ENCODE measurements around the gene KCNE4. TPM values are rescaled to one million over a fixed set of nuclear protein-coding genes. Genes with fewer than 3 reads are reported as not detected.

KCNE4 gene
- total and polyA plus RNA-seq, 2 donors (not counting 1 experiment from before 2014, with no cell fraction given): not detected

DNA sequence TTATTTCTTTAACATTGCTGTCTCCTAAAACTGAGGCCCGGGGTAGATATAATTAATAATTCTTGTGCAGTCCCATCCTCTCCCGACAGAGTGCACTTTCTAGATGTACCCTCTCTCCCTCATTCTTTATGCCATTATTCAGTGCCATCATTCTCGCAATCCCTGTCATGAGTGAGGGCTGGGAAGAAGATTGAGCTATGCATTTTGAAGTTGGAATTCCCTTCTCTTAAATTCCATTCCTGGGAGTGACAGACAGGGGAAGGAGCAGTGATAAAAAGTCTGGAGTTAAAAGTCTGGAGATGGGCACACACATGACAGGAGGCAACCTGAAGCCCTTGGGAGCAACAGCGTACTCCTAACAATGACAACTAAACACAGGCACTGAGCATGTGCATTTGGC, 2.6 kb upstream of the KCNE4 start:
- peaks cover 16% of the 10 kb centered on the region for H3K27me3 Mint-ChIP-seq
- H3K36me3 ChIP-seq (replicated peaks in 1 of 2; ENCODE audit: control extremely low read depth in 1 of 2, control insufficient read depth in 1 of 2, extremely low read depth in 1 of 2, insufficient read depth in 2 of 2, low read length in 1 of 2): no peaks in the 10 kb centered on the region
- intact Hi-C loops (cut with micrococcal nuclease): no loop called here
- H4K20me1 ChIP-seq (ENCODE audit: control insufficient read depth, insufficient read depth, low read length, poor library complexity, severe bottlenecking): no peaks in the 10 kb centered on the region
- H3K9ac ChIP-seq (ENCODE audit: low read length): no peak overlapping the region
- ATAC-seq (ENCODE audit: low read depth) (no peak), DNase-seq (no peak)
- H3K27me3 ChIP-seq (replicated peaks in 1 of 4; ENCODE audit: control extremely low read depth in 1 of 4, control insufficient read depth in 3 of 4, insufficient read depth in 4 of 4, low read length in 3 of 4): peaks cover 0 to 2% (median 0%) of the 10 kb centered on the region in 4 experiments
- no peak overlapping the region for H3K27ac ChIP-seq (ENCODE audit: low read length in 2 of 2)
- H3K4me3 ChIP-seq (ENCODE audit: control extremely low read depth in 1 of 5, extremely low read depth in 1 of 5, insufficient read depth in 1 of 5, low read depth in 2 of 5, low read length in 4 of 5): no peak overlapping the region
- ChIA-PET CTCF (no interaction called here), POLR2A (no interaction called here)
- TF ChIP-seq EZH2 (IDR thresholded peaks at IDR 0.05; ENCODE audit: borderline replicate concordance, insufficient read depth, low read depth, low read length, poor library complexity, severe bottlenecking): no peak
- TF ChIP-seq, protein P1, sequence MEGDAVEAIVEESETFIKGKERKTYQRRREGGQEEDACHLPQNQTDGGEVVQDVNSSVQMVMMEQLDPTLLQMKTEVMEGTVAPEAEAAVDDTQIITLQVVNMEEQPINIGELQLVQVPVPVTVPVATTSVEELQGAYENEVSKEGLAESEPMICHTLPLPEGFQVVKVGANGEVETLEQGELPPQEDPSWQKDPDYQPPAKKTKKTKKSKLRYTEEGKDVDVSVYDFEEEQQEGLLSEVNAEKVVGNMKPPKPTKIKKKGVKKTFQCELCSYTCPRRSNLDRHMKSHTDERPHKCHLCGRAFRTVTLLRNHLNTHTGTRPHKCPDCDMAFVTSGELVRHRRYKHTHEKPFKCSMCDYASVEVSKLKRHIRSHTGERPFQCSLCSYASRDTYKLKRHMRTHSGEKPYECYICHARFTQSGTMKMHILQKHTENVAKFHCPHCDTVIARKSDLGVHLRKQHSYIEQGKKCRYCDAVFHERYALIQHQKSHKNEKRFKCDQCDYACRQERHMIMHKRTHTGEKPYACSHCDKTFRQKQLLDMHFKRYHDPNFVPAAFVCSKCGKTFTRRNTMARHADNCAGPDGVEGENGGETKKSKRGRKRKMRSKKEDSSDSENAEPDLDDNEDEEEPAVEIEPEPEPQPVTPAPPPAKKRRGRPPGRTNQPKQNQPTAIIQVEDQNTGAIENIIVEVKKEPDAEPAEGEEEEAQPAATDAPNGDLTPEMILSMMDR (IDR thresholded peaks at IDR 0.05): no peak
- no peak overlapping the region for H2AFZ ChIP-seq (ENCODE audit: insufficient read depth, low read depth, low read length, poor library complexity, severe bottlenecking)
- no peak overlapping the region for H3K4me3 Mint-ChIP-seq
- H3K4me1 ChIP-seq (ENCODE audit: control insufficient read depth in 2 of 2, insufficient read depth in 2 of 2, low read length in 2 of 2): no peaks in the 10 kb centered on the region
- H3K79me2 ChIP-seq (ENCODE audit: control insufficient read depth, insufficient read depth, low read length): no peaks in the 10 kb centered on the region
- no peak overlapping the region for H3K27ac Mint-ChIP-seq
- H3K4me2 ChIP-seq (replicated peaks; ENCODE audit: low read depth, low read length, poor library complexity, severe bottlenecking): no peak overlapping the region
- no peaks in the 10 kb centered on the region for H3K9me3 Mint-ChIP-seq (ENCODE audit: insufficient read depth)
- H3K9me3 ChIP-seq (ENCODE audit: control extremely low read depth in 1 of 3, control insufficient read depth in 2 of 3, insufficient read depth in 1 of 3, low read length in 2 of 3): peaks cover 0 to 8% (median 0%) of the 10 kb centered on the region in 3 donors
- WGBS (ENCODE audit: insufficient coverage): 90% methylated on average over 2 of the region's 4 CpGs
- H3K4me1 Mint-ChIP-seq: no peaks in the 10 kb centered on the region

DNA sequence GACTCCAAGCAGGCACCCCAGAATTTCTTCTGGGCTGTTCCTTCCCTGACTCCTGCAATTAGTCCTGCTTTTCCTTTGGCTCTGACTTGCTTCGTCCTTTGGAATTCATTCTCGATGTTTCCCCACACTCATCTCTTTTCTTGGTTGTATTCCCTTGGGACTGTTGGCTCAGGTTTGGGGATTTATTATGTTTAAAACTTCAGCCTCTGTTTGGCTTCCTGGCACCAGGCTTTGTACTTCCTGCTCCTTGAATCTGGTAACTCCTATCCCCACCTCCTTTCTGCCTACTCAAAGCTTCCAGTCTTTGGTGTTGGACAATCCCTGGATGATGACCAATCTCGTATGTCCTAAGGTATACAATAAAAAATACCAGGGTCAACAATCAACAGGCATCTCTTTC, 1.8 kb upstream of the KCNE4 start:
- Histone ChIP-seq H3K27ac (ENCODE audit: low read length in 2 of 2) (no peak overlapping the region), H4K20me1 (ENCODE audit: control insufficient read depth, insufficient read depth, low read length, poor library complexity, severe bottlenecking) (no peaks in the 10 kb centered on the region), H3K9me3 (ENCODE audit: control extremely low read depth in 1 of 3, control insufficient read depth in 2 of 3, insufficient read depth in 1 of 3, low read length in 2 of 3) (peaks cover 0 to 8% (median 0%) of the 10 kb centered on the region in 3 donors), H3K4me2 (replicated peaks; ENCODE audit: low read depth, low read length, poor library complexity, severe bottlenecking) (no peak overlapping the region), H3K4me3 (ENCODE audit: control extremely low read depth in 1 of 5, extremely low read depth in 1 of 5, insufficient read depth in 1 of 5, low read depth in 2 of 5, low read length in 4 of 5) (no peak overlapping the region), H2AFZ (ENCODE audit: insufficient read depth, low read depth, low read length, poor library complexity, severe bottlenecking) (no peak overlapping the region), H3K4me1 (ENCODE audit: control insufficient read depth in 2 of 2, insufficient read depth in 2 of 2, low read length in 2 of 2) (no peaks in the 10 kb centered on the region), H3K79me2 (ENCODE audit: control insufficient read depth, insufficient read depth, low read length) (no peaks in the 10 kb centered on the region), H3K36me3 (replicated peaks in 1 of 2; ENCODE audit: control extremely low read depth in 1 of 2, control insufficient read depth in 1 of 2, extremely low read depth in 1 of 2, insufficient read depth in 2 of 2, low read length in 1 of 2) (no peaks in the 10 kb centered on the region), H3K9ac (ENCODE audit: low read length) (no peak overlapping the region), H3K27me3 (replicated peaks in 1 of 4; ENCODE audit: control extremely low read depth in 1 of 4, control insufficient read depth in 3 of 4, insufficient read depth in 4 of 4, low read length in 3 of 4) (peaks cover 0 to 2% (median 0%) of the 10 kb centered on the region in 4 experiments)
- H3K27ac Mint-ChIP-seq: no peak overlapping the region
- TF ChIP-seq, protein P1 (IDR thresholded peaks at IDR 0.05): no peak
- no peak for TF ChIP-seq EZH2 (IDR thresholded peaks at IDR 0.05; ENCODE audit: borderline replicate concordance, insufficient read depth, low read depth, low read length, poor library complexity, severe bottlenecking)
- WGBS (ENCODE audit: insufficient coverage): no CpG with 5 or more reads among the region's 3 CpGs
- H3K9me3 Mint-ChIP-seq (ENCODE audit: insufficient read depth): no peaks in the 10 kb centered on the region
- no peaks in the 10 kb centered on the region for H3K4me1 Mint-ChIP-seq
- ChIA-PET CTCF (no interaction called here), POLR2A (no interaction called here)
- intact Hi-C loops (cut with micrococcal nuclease): no loop called here
- peaks cover 16% of the 10 kb centered on the region for H3K27me3 Mint-ChIP-seq
- H3K4me3 Mint-ChIP-seq: no peak overlapping the region
- DNase-seq (no peak), ATAC-seq (ENCODE audit: low read depth) (no peak)
